Activated CD4-positive, alpha-beta T cell treated with anti-CD3 and anti-CD28 coated beads for 1 hour (primary cell): ENCODE results near the gene IL36B.

Source experiments
- DNase-seq: peaks from one replicate; pipeline ENCODE4 v3.0.0-alpha.2; 2020

Gene IL36B

GRCh38 chr2:113050921-113051895 lies 1.5 kb downstream of the IL36B start:
- DNase-seq = no peak

DNA sequence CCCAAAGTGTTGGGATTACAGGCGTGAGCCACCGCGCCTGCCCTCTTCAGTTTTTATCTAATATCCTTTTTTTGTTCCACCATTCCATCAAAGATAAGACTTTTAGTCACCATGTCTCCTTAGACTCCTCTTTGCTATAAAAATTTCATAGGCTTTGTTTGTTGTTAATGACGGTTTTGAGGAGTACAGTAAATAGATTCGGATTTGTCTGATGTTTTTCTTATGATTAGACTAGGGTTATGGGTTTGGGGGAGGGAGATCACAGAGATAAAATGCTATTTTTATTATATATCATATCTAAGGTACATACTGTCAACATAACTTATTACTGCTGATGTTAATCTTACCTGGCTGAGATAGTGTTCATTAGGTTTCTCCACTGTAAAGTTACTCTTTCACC lies 6.2 kb downstream of the IL36B start:
- DNase-seq = no peak

DNA sequence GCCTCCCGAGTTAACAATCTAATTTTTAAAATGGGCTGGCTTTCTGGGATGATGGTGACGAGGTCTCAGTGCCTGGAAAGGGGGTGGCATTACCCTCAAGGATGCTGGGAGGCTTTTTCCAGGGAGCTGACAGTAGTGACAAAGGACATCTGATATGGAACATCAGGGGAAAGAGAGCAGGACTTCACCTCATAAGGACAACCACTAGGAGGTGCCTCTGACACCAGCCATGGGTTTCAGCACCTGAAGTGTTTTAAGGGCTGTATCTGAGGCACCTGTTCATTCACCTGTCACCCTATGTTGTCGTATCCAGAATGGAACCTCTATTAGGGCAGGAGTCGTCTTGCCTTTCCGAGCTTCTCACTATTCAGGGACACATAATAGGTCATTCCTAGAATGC lies 10.8 kb downstream of the IL36B start:
- no peak for DNase-seq

DNA sequence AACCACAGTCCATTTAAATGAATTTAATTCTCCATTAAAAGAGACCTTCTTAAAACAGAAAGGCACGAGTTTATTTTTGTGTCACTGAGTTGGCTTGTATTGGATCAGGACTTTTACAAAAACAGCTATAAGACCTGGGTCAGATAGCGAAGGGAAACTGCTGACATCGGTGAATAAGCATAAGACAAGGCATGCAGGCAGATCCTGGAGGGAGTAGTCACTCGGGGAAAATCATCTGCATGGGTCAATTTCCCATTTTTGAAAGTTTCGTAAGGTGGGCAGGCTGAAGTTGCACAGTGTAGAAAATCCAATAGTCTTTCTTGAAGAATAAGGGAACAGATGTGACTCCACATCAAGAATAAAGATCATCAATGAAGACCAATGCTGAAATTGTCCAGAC lies 12.9 kb downstream of the IL36B start:
- no peak for DNase-seq

DNA sequence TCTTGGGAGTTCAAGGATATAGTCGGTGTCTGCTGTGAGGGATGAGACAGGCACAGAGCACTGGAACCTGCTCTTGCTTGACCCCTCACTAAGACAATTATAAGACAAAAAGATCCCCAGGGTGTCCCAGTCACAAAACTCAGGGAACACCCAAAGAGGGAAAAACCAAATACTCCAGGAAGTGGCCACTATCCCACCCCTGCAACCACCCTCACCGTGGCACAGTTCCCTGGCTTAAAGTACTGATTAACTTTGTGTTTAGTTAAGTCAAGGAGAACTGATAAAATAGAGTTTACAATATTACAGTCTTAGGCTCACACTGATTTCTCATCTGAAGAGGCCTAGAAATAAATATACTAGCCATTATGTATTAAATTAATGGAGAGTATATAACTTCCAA lies 13.5 kb downstream of the IL36B start:
- no peak for DNase-seq

- no peak for DNase-seq
Observed at GRCh38 chr2:113038291-113038690, 14.4 kb downstream of the IL36B start.

DNA sequence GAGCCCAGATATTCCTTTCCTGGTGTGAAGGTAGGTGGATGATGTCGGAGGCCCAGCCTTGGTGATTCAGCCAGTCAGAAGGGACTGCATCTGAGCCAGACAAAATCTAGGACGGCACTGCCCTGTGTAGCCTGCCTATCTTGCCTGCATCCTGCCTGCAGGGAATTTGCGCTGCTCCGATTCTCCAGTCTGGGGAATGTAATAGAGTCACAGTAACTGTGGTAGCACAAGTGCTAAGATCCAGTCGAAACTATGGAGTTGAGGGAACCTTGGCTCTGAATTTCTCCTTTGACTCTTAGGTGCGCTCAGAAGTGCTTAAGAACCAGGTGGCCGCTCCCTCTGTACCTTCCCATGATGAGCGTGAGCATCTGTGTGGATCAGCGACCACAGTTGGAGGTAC lies 15.9 kb downstream of the IL36B start:
- no peak for DNase-seq

DNA sequence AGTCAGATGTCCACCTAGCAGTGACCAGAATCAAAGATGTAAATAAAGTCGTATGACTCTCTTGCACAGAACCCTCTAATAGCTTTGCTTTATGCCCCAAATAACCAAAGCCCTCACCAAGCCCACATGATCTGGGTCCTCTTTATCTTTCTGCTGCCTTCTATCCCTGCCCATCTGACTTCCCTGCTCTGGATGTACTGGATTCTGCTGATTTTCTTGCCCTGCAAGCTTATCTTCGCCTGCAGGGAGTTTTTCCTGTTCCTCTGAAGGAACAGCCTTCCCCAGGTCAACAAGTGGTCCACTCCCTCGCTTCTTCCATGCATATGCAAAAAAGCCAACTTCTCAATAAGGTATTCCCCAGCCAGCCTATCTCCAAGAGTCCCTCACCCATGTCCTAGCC lies 18.7 kb downstream of the IL36B start:
- DNase-seq = no peak

DNA sequence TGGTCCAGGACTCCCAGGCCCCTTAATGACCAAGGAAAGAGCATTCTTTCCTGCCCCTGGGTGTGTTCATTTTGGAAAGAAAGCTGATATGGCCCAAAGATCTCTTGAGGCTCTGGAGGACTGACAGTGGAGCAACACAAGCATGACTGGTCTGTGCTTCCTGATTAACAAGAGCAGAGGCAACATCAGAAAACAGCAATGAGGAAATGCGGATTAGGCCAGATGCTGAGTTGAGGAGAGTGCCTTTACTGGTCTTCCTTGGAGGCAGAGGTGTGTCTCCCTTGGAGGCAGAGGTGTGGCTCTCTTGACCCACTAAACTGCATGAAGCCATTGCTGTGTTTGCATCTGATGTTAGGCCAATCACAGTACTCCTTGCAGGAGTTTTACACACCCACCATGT lies 19.9 kb downstream of the IL36B start:
- DNase-seq = no peak

- no peak for DNase-seq
Observed at GRCh38 chr2:113028112-113028511, 24.6 kb downstream of the IL36B start.

DNA sequence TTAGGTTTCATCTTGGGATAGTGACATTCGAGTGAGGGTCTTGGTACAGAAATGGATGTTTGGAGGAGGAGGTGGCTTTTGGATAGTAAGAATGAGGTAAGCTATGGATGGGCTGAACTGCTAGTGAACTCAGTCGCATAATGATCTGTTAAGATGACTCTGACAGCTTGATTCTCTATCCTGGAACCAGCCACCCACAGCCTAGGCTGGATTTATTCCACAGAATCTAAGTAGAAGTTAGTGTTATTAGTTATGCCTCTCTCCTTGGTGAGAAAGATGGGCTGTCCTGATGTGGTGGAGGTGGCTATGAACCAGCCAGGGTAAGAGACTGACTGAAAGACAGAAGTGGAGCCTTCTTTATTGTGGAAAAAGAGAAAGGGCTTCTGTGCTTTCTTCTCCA lies 25.0 kb downstream of the IL36B start:
- no peak for DNase-seq

GRCh38 chr2:113025737-113026136 lies 26.9 kb downstream of the IL36B start:
- DNase-seq = no peak

- DNase-seq = no peak
Observed at GRCh38 chr2:113024764-113025163, 27.9 kb downstream of the IL36B start.

- DNase-seq = no peak
Observed at GRCh38 chr2:113021312-113021711, 31.4 kb downstream of the IL36B start.

DNA sequence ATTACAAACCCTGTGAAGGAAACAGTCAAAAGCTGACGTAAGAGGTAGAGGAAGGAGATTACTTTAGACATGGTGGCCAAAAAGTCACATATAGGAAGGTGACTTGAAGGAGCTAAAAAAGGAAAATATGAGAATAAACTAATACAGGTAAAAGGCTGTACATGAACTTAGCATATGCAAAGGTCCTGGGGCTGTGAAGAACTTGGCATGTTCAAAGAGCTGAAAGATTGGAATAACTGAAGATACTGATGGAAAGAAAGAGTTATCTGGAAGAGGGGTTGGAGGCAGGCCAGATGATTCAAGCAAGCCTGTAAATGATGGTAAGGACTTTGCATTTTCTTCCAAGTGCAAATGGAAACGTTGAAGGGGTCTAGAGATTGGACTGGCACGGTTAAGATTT lies 34.2 kb downstream of the IL36B start:
- DNase-seq = no peak

DNA sequence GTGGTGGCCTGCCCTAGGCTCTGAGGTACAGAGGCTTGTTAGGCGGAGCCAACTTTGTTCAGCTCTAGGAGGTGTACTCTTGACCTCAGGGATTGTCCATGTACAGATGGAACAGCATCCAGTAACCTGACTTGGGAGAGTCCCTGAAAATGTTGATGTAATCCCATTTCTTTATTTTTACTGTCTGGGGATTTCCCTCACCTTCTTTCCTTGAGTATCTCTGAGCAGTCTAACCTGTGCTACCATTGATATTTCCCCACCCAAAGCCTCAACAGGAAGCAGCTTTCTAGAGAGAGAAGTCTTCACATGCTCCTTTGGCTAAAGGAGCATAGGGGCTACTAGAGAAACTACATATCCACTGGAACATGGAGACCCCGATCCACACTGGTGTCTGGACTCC lies 37.0 kb downstream of the IL36B start:
- no peak for DNase-seq

- no peak for DNase-seq
Observed at GRCh38 chr2:113015042-113015441, 37.6 kb downstream of the IL36B start.

- DNase-seq = no peak
Observed at GRCh38 chr2:113014067-113014466, 38.6 kb downstream of the IL36B start.

DNA sequence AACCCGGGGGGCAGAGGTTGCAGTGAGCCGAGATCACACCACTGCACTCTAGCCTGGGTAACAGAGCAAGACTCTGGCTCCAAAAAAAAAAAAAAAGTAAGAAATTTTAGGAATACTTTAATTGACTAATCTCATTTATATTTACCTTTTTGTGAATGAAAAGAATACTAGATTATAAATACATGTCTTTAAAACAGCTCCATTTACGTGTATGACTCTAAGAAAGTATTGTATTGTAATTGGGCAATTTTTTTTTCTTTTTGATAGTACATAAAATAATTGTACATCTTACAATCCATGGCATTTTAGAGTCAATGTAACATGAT lies 39.4 kb downstream of the IL36B start:
- no peak for DNase-seq

DNA sequence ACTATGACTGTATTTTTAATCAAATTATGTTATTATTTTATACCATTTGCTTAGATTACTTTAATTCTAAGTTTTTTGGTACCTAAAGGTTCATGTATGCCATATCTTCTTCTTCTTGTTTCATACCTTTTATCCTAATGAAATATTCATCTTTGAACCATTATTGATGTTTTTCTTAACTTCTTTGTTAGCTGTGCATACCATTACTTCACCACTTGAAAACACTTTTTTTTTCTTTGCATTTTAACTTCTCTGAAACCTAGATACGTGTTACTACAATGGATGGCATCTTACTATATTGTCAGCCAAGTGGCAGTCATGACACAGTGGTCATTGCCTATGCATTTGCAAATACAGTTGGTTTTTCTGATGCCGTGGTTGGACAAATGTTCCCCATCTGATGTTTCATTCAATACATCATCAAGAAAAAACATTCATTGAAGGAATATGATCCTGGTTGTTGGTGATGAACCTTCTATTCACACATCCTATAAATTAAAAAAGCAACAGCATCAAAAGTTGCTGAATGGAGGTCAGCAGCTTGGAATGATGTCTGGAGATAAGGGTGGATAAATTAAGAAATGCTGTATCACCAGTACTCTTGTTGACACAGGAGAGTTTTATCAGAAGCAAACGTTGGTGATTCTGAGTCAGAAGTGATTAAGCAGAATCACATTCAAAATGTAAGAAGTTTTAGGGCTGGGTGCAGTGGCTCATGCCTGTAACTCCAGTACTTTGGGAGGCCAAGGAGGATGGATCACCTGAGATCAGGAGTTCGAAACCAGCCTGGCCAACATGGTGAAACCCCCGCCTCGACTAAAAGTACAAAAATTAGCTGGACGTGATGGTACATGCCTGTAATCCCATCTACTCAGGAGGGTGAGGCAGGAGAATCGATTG lies 40.0 kb downstream of the IL36B start:
- DNase-seq = no peak

- no peak for DNase-seq
Observed at GRCh38 chr2:113011108-113011507, 41.6 kb downstream of the IL36B start.

DNA sequence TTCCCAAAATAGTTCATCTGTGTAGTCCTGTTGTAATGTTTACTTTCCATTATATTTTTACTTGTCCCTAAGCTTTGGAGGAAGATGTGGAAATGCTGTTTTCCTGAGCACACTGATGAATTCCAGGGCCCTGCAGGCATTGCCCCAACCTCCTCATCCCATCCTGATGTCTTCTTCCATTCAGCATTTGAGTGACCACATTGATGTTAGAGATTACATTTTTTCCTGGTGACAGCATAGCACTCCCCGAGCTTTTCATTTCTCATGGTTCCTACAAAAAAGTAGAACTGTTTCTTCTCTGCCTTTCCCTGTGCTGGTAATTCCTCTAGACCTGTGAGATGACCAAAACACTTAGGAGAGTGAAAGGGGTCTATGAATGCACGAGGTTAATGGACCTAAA lies 42.6 kb downstream of the IL36B start:
- DNase-seq = no peak

- no peak for DNase-seq
Observed at GRCh38 chr2:113009622-113010021, 43.0 kb downstream of the IL36B start.

- DNase-seq = no peak
Observed at GRCh38 chr2:113007250-113007649, 45.4 kb downstream of the IL36B start.
